ENCODE measurements around the gene ENAH.

ENAH gene

GRCh38 chr1:225509376-225509707 lies 143.6 kb downstream of the ENAH start:
- H3K4me3 ChIP-seq (ENCODE audit: low read length) = no peak overlapping the region
- H3K4me1 ChIP-seq (ENCODE audit: control insufficient read depth, insufficient read depth, low read length) = peaks cover 14% of the 10 kb centered on the region
- H3K9ac ChIP-seq (ENCODE audit: low read length) = peak overlapping the region; percentile 7
- H3K9me3 ChIP-seq (ENCODE audit: control insufficient read depth, low read length) = no peaks in the 10 kb centered on the region
- H3K27me3 ChIP-seq (ENCODE audit: control insufficient read depth, insufficient read depth, low read length) = no peaks in the 10 kb centered on the region
- no peaks in the 10 kb centered on the region for H3K36me3 ChIP-seq (ENCODE audit: control insufficient read depth, insufficient read depth, low read length)

- Histone ChIP-seq H3K9ac (ENCODE audit: low read length) (peak overlapping the region; percentile 7), H3K4me1 (ENCODE audit: control insufficient read depth, insufficient read depth, low read length) (peaks cover 14% of the 10 kb centered on the region), H3K27me3 (ENCODE audit: control insufficient read depth, insufficient read depth, low read length) (no peaks in the 10 kb centered on the region), H3K9me3 (ENCODE audit: control insufficient read depth, low read length) (no peaks in the 10 kb centered on the region), H3K4me3 (ENCODE audit: low read length) (no peak overlapping the region), H3K36me3 (ENCODE audit: control insufficient read depth, insufficient read depth, low read length) (no peaks in the 10 kb centered on the region)
These were observed 144.2 kb downstream of the ENAH start for GRCh38 chr1:225508538-225509375.

- no peak overlapping the region for H3K4me3 ChIP-seq (ENCODE audit: low read length)
- no peaks in the 10 kb centered on the region for H3K36me3 ChIP-seq (ENCODE audit: control insufficient read depth, insufficient read depth, low read length)
- no peaks in the 10 kb centered on the region for H3K27me3 ChIP-seq (ENCODE audit: control insufficient read depth, insufficient read depth, low read length)
- H3K9me3 ChIP-seq (ENCODE audit: control insufficient read depth, low read length) = no peaks in the 10 kb centered on the region
- H3K4me1 ChIP-seq (ENCODE audit: control insufficient read depth, insufficient read depth, low read length) = peaks cover 14% of the 10 kb centered on the region
- H3K9ac ChIP-seq (ENCODE audit: low read length) = no peak overlapping the region
These were observed 146.2 kb downstream of the ENAH start for GRCh38 chr1:225506727-225507126.

- no peak overlapping the region for H3K4me3 ChIP-seq (ENCODE audit: low read length)
- H3K27me3 ChIP-seq (ENCODE audit: control insufficient read depth, insufficient read depth, low read length) = no peaks in the 10 kb centered on the region
- H3K9ac ChIP-seq (ENCODE audit: low read length) = no peak overlapping the region
- no peaks in the 10 kb centered on the region for H3K36me3 ChIP-seq (ENCODE audit: control insufficient read depth, insufficient read depth, low read length)
- H3K4me1 ChIP-seq (ENCODE audit: control insufficient read depth, insufficient read depth, low read length) = peaks cover 13% of the 10 kb centered on the region
- no peaks in the 10 kb centered on the region for H3K9me3 ChIP-seq (ENCODE audit: control insufficient read depth, low read length)
These were observed 148.1 kb downstream of the ENAH start for GRCh38 chr1:225504776-225505175.

- no peaks in the 10 kb centered on the region for H3K4me1 ChIP-seq (ENCODE audit: control insufficient read depth, insufficient read depth, low read length)
- no peak overlapping the region for H3K4me3 ChIP-seq (ENCODE audit: low read length)
- H3K27me3 ChIP-seq (ENCODE audit: control insufficient read depth, insufficient read depth, low read length) = no peaks in the 10 kb centered on the region
- H3K9ac ChIP-seq (ENCODE audit: low read length) = no peak overlapping the region
- H3K36me3 ChIP-seq (ENCODE audit: control insufficient read depth, insufficient read depth, low read length) = no peaks in the 10 kb centered on the region
- H3K9me3 ChIP-seq (ENCODE audit: control insufficient read depth, low read length) = no peaks in the 10 kb centered on the region
These were observed 152.2 kb downstream of the ENAH start for GRCh38 chr1:225500624-225501192.

GRCh38 chr1:225498549-225499136 lies 154.3 kb downstream of the ENAH start:
- Histone ChIP-seq H3K9me3 (ENCODE audit: control insufficient read depth, low read length) (no peaks in the 10 kb centered on the region), H3K4me1 (ENCODE audit: control insufficient read depth, insufficient read depth, low read length) (no peaks in the 10 kb centered on the region), H3K9ac (ENCODE audit: low read length) (no peak overlapping the region), H3K27me3 (ENCODE audit: control insufficient read depth, insufficient read depth, low read length) (no peaks in the 10 kb centered on the region), H3K4me3 (ENCODE audit: low read length) (no peak overlapping the region), H3K36me3 (ENCODE audit: control insufficient read depth, insufficient read depth, low read length) (no peaks in the 10 kb centered on the region)

GRCh38 chr1:225494789-225495359 lies 158.0 kb downstream of the ENAH start:
- H3K27me3 ChIP-seq (ENCODE audit: control insufficient read depth, insufficient read depth, low read length) = no peaks in the 10 kb centered on the region
- H3K9me3 ChIP-seq (ENCODE audit: control insufficient read depth, low read length) = no peaks in the 10 kb centered on the region
- no peaks in the 10 kb centered on the region for H3K4me1 ChIP-seq (ENCODE audit: control insufficient read depth, insufficient read depth, low read length)
- H3K36me3 ChIP-seq (ENCODE audit: control insufficient read depth, insufficient read depth, low read length) = no peaks in the 10 kb centered on the region
- H3K4me3 ChIP-seq (ENCODE audit: low read length) = no peak overlapping the region
- no peak overlapping the region for H3K9ac ChIP-seq (ENCODE audit: low read length)

- Histone ChIP-seq H3K9me3 (ENCODE audit: control insufficient read depth, low read length) (no peaks in the 10 kb centered on the region), H3K9ac (ENCODE audit: low read length) (no peak overlapping the region), H3K27me3 (ENCODE audit: control insufficient read depth, insufficient read depth, low read length) (no peaks in the 10 kb centered on the region), H3K4me1 (ENCODE audit: control insufficient read depth, insufficient read depth, low read length) (no peaks in the 10 kb centered on the region), H3K36me3 (ENCODE audit: control insufficient read depth, insufficient read depth, low read length) (no peaks in the 10 kb centered on the region), H3K4me3 (ENCODE audit: low read length) (no peak overlapping the region)
These were observed 159.2 kb downstream of the ENAH start for GRCh38 chr1:225493591-225494246.

- no peaks in the 10 kb centered on the region for H3K36me3 ChIP-seq (ENCODE audit: control insufficient read depth, insufficient read depth, low read length)
- H3K4me1 ChIP-seq (ENCODE audit: control insufficient read depth, insufficient read depth, low read length) = no peaks in the 10 kb centered on the region
- H3K27me3 ChIP-seq (ENCODE audit: control insufficient read depth, insufficient read depth, low read length) = no peaks in the 10 kb centered on the region
- no peak overlapping the region for H3K9ac ChIP-seq (ENCODE audit: low read length)
- no peak overlapping the region for H3K4me3 ChIP-seq (ENCODE audit: low read length)
- no peaks in the 10 kb centered on the region for H3K9me3 ChIP-seq (ENCODE audit: control insufficient read depth, low read length)
These were observed 164.2 kb downstream of the ENAH start for GRCh38 chr1:225488676-225489075.

GRCh38 chr1:225486856-225487255 lies 166.1 kb downstream of the ENAH start:
- Histone ChIP-seq H3K9ac (ENCODE audit: low read length) (no peak overlapping the region), H3K4me3 (ENCODE audit: low read length) (no peak overlapping the region)

GRCh38 chr1:225485991-225486530 lies 166.9 kb downstream of the ENAH start:
- no peaks in the 10 kb centered on the region for H3K36me3 ChIP-seq (ENCODE audit: control insufficient read depth, insufficient read depth, low read length)
- no peak overlapping the region for H3K4me3 ChIP-seq (ENCODE audit: low read length)
- H3K9ac ChIP-seq (ENCODE audit: low read length) = no peak overlapping the region
- no peaks in the 10 kb centered on the region for H3K27me3 ChIP-seq (ENCODE audit: control insufficient read depth, insufficient read depth, low read length)
- no peaks in the 10 kb centered on the region for H3K9me3 ChIP-seq (ENCODE audit: control insufficient read depth, low read length)
- H3K4me1 ChIP-seq (ENCODE audit: control insufficient read depth, insufficient read depth, low read length) = no peaks in the 10 kb centered on the region

More at GRCh38 chr1:225486856-225487255, 166.1 kb downstream of the ENAH start:
- Histone ChIP-seq H3K4me1 (ENCODE audit: control insufficient read depth, insufficient read depth, low read length) (no peaks in the 10 kb centered on the region), H3K36me3 (ENCODE audit: control insufficient read depth, insufficient read depth, low read length) (no peaks in the 10 kb centered on the region), H3K9me3 (ENCODE audit: control insufficient read depth, low read length) (no peaks in the 10 kb centered on the region), H3K27me3 (ENCODE audit: control insufficient read depth, insufficient read depth, low read length) (no peaks in the 10 kb centered on the region)
